Endometrial microvascular endothelial cells (primary cell): ENCODE results near the gene CDK15. TPM values are rescaled to one million over a fixed set of nuclear protein-coding genes. Genes with fewer than 3 reads are reported as not detected.
"Not testable (repeated sequence)": the region's sequence is repeated elsewhere in the genome, so short reads cannot be mapped to it uniquely, and the experiment has no call there.

Experiments used
- in situ Hi-C: cut with HindIII; loops from 2 replicates; pipeline ENCODE4 v1.10.0; 2017; ENCODE audit warnings: low sequenced_read_pairs, low pct_unique_long_range_greater_than_20kb; ENCODE audit errors: inconsistent ontology term
- total RNA-seq: library from RNA; depleted of rRNA; stranded (reverse); fragments of >200 nt; gene quantifications from one replicate; pipeline ENCODE4 v1.2.3, GENCODE V29; 2015; ENCODE audit errors: inconsistent ontology term

CDK15 gene
- not detected for total RNA-seq

- in situ Hi-C loops: no loop called here
Observed at GRCh38 chr2:201806442-201807170, at the start of gene CDK15. Gene CDK15 (plus strand): TSS chr2:201806537. CDS start chr2:201806665, 128 bp downstream.

GRCh38 chr2:201758234-201758633 is 48.1 kb upstream of the CDK15 start:
- in situ Hi-C loops: no loop called here

GRCh38 chr2:201758873-201759272 is 47.5 kb upstream of the CDK15 start:
- in situ Hi-C loops: no loop called here

GRCh38 chr2:201759567-201759966 is 46.8 kb upstream of the CDK15 start:
- in situ Hi-C loops: no loop called here

GRCh38 chr2:201761101-201761500 is 45.2 kb upstream of the CDK15 start:
- in situ Hi-C loops: no loop called here

DNA sequence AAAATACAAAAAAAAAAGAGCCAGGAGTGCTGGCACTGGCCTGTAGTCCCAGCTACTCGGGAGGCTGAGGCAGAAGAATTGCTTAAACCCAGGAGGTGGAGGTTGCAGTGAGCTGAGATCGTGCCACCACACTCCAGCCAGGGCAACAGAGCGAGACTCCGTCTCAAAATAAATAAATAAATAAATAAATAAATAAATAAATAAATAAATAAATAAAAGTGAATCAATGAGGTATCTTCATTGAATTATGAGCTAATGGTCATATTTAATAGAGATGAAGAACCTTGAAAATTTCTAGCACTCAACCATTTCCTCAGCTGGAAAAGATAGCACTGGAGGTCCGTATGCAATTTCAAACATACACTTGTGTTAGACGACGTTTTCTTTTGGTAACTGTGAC is 41.9 kb upstream of the CDK15 start:
- in situ Hi-C loops: not testable (repeated sequence)

- in situ Hi-C loops: no loop called here
Observed at GRCh38 chr2:201765799-201766198, 40.5 kb upstream of the CDK15 start.

GRCh38 chr2:201768918-201769317 is 37.4 kb upstream of the CDK15 start:
- in situ Hi-C loops: no loop called here

DNA sequence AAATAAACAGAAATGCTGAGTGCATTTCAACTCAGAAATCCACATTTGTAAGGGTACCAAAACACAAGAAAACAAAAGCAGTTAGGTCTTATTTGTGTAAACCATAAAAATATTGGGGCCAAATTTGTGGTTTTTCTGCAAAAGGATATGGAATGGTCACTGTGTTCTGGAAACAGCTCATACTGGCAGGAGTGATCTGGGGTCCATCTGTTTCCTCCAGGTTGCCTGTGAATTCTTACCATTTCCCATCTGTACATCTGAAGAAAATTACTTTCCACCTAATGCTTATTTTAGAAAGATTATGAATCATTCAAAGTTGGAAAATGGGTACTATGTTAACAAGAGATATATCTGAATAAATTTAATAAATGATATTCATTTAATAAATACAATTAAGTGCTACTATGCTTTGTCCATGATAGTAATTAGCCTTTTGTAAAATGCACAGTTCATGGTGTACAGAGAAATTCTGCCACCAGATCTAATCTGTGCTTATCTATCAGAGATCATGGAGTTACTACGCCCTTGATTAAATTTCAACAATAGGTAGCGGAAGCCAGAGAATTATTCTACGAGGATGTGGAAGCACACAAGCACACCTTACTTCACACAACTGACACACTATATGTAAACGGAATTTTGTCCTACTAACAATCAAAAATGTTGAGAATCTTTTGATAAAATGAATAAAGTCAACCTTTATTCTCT is 36.5 kb upstream of the CDK15 start:
- in situ Hi-C loops: no loop called here

GRCh38 chr2:201773990-201774389 is 32.3 kb upstream of the CDK15 start:
- in situ Hi-C loops: no loop called here

DNA sequence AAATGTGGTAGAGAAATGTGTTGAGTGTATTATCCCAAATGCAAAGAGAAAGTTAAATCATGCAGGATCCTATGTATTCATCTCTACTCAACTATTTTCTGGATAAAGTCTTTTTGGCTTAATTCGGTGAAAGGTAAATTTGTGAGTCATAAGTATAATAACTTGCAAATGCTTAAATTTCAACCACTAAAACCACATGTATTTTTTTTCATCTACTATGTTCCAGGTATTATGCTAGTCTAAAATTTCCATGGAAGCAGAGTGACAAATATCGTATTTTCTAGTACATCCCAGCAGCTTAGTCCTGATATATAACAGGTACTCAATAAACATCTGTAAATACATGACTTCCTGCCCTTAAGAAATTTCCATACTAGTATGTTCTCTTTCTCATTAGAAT is 31.8 kb upstream of the CDK15 start:
- in situ Hi-C loops: no loop called here

DNA sequence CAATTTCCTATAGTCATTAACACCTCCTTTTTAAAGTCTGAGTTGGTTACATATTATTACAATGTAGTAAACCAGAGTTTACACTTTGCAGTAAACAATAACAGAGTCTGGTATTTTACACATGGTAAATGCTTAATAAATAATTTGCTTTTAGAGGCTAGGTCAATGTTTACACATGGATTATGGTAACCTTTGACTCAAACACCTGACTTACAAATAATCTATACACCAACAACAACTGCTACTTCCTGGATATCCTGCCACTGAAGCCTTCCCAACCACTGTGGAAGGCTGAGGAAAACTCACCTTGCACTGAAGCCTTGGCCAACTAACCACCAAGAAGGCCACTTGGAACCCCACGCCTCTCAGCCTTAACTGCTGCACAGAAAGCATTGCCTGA is 31.0 kb upstream of the CDK15 start:
- in situ Hi-C loops: no loop called here

GRCh38 chr2:201777043-201777442 is 29.3 kb upstream of the CDK15 start:
- in situ Hi-C loops: no loop called here

GRCh38 chr2:201777869-201778268 is 28.5 kb upstream of the CDK15 start:
- in situ Hi-C loops: no loop called here

DNA sequence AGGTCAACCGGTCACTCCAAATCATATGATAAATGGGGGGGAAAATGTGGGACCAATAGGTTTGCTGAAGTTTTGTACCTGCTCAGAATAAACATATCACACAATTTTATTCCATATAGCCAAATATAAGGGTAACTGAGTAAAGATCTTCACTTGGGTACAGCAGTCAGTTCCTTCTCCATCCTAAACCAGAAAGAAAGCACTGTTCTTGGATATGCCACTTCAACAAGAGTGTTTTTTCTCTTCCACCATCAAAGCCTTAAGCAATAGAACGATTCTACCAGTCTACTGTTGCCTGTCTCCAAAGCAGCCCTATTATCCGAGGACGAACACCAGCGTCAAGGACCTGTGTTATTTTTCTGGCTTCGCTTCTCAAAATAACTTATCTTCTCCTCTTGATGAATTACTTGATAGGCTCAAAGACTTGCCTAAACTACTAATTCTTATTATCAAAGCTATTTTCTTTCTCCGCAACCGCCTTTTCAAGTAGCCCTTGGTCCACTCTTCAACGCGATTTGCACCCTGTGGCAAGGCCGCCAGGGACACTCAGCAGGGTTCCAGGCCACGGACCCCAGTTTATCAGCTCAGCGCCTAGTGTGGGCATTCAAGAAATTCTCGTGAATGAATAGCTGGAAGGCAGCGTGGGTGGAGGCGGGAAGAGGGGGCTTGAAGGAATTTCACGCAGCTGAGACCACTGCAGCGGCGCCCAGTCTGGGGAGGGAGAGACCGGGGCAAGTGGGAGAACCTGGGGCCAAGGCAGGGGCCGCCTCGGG is 26.2 kb upstream of the CDK15 start:
- in situ Hi-C loops: no loop called here

DNA sequence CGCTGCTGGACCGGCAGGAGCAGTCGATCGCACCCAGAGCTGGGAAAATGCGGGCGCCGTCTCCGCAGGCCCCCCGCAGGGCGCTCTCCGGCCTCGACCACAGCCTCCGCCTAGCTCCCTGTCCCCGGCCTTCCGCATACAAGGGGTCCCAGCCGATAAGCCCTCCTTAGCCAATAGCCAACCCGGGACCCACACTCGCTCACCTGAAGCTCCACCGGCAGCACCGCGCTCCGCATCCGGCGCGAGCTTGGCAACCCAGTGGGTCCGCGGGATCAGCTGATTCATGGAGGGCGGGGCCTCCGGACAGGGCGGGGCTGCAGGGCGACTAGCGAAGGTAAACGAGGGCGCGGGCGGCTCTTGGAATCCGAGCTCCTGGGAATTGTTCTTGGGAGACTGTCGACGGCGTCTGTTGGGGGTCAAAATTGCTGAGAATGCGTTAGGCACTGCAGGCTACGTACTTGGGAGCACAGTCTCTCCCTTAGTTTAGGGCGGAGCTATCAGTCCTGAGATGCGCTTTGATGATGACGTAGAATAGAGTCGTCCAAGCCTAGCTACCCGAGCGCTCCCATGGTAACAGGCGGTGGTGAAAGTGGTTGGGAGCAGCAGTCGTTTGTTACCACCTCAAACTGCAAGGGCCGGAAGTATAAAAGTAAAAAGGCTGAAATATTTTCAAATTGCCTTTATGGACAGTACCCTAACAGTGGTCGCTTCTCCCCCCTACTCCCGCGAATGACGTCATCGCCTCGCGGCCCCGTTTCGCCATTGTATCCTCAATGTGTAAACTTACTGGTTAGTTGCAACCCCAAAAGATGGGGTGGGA is 25.5 kb upstream of the CDK15 start, which contains the start of gene ALS2:
Gene ALS2, minus strand, starts transcription at position 260 of the 820 bp plus-strand sequence. CDS start 12,048 bp downstream, outside the sequence.
- in situ Hi-C loops: no loop called here

DNA sequence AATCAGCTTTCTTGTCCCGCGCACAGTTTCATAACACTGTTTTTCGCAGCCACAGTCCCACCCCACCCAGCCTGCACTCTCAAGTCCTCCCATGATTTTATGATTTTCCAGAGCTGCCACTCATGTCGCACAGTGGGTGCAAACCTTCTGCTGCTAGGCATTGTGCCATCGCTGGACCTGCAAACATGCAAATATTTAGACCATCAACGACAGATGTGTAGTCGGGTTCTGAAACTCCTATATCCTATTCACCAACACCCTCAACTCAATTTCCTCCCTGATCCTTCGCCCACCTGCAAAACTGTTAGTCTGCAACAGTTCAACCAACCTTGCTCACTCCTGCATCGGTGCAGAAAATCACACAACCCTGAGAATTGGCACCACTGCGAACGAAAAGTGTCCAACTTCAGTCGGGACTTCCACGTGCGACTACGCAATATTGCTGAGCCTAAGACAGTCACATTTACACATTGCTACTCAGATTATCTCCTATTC is 24.7 kb upstream of the CDK15 start:
- in situ Hi-C loops: no loop called here

- in situ Hi-C loops: no loop called here
Observed at GRCh38 chr2:201784563-201784962, 21.8 kb upstream of the CDK15 start.

GRCh38 chr2:201785135-201785534 is 21.2 kb upstream of the CDK15 start:
- in situ Hi-C loops: no loop called here
